Effector memory CD8-positive, alpha-beta T cell (primary cell): Measurements from ENCODE around the gene SLC2A4.

Experiments used
- ATAC-seq: fragments of 150-1000 bp; cut with Tn5 transposase; replicated peaks from 2 replicates; pipeline ENCODE4 v1.10.0; 2021; ENCODE audit warnings: mild to moderate bottlenecking, moderate library complexity
- DNase-seq, 3 experiments: peaks; one replicate each; pipeline ENCODE4 v3.0.0; 2021
- H3K27ac Mint-ChIP-seq, 2 donors: one replicate each; pipeline ENCODE4 v1.8.0; 2022; ENCODE audit warnings: mild to moderate bottlenecking in 2 of 2, mixed read lengths in 2 of 2, moderate library complexity in 2 of 2
- H3K27me3 Mint-ChIP-seq, 2 donors: one replicate each; pipeline ENCODE4 v1.8.0; 2022; ENCODE audit warnings: mixed read lengths in 2 of 2
- H3K36me3 Mint-ChIP-seq: one replicate; pipeline ENCODE4 v1.8.0; 2022; ENCODE audit warnings: mild to moderate bottlenecking, moderate library complexity, mixed read lengths; ENCODE audit not compliant: insufficient read depth
- H3K4me1 Mint-ChIP-seq, 2 donors: one replicate each; pipeline ENCODE4 v1.8.0; 2022; ENCODE audit warnings: low read depth in 2 of 2, mixed read lengths in 2 of 2
- H3K4me3 Mint-ChIP-seq, 2 donors: one replicate each; pipeline ENCODE4 v1.8.0; 2022; ENCODE audit warnings: mild to moderate bottlenecking in 2 of 2, mixed read lengths in 2 of 2, moderate library complexity in 2 of 2
- H3K9me3 Mint-ChIP-seq, 2 donors: one replicate each; pipeline ENCODE4 v1.8.0; 2022; ENCODE audit warnings: mixed read lengths in 2 of 2

The SLC2A4 gene

GRCh38 chr17:7263801-7264078, 17.8 kb upstream of the SLC2A4 start:
- Mint-ChIP-seq H3K27ac (peak overlapping the region in 1 of 2 donors; percentile 26), H3K4me1 (peaks cover 17 to 19% of the 10 kb centered on the region in 2 donors), H3K4me3 (peak overlapping the region; percentile 75 to 80), H3K9me3 (no peaks in the 10 kb centered on the region), H3K36me3 (peaks cover 16% of the 10 kb centered on the region), H3K27me3 (peaks cover 24 to 40% of the 10 kb centered on the region in 2 donors)
- DNase-seq (no peak), ATAC-seq (no peak)

DNA sequence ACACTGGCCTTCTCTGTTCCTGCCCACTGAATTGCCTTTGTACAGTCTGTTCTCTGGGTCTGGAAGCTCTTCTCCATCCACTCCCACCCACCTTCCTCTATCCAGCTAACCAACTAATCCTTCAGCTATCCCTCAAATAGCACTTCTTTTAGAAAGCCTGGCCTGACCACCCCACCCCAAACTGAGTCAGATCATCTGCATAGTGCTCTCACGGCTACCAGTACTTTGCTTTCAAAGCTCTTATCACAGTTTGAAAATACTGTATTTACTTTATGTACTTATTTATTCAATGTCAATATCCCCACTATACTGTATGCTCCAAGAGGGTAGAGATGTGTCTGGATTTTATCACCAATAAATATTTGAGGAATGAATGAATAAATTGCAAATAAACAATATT, 14.7 kb upstream of the SLC2A4 start:
- H3K27ac Mint-ChIP-seq: no peak overlapping the region
- H3K27me3 Mint-ChIP-seq: peaks cover 24 to 39% of the 10 kb centered on the region in 2 donors
- ATAC-seq (no peak), DNase-seq (no peak)
- no peaks in the 10 kb centered on the region for H3K9me3 Mint-ChIP-seq
- H3K4me3 Mint-ChIP-seq: no peak overlapping the region
- peaks cover 9% of the 10 kb centered on the region for H3K36me3 Mint-ChIP-seq
- peaks cover 15 to 16% of the 10 kb centered on the region in 2 donors for H3K4me1 Mint-ChIP-seq

DNA sequence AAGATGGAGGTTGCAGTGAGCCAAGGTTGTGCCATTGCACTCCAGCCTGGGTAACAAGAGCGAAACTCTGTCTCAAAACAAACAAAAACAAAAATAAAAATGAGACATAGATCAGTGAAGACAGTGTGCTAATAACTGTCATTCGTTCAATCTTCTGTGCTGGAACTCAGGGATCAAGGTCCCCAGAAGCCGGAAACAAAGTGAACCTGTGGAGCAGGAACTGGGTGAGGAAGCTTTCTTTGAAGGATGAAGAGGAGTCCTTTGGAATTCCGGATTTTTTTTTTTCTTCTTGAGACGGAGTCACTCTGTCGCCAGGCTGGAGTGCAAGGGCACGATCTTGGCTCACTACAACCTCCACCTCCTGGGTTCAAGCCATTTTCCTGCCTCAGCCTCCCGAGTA, 2.1 kb upstream of the SLC2A4 start:
- Mint-ChIP-seq H3K36me3 (peaks cover 3% of the 10 kb centered on the region), H3K27me3 (peaks cover 21 to 51% of the 10 kb centered on the region in 2 donors), H3K9me3 (no peaks in the 10 kb centered on the region), H3K27ac (no peak overlapping the region), H3K4me3 (no peak overlapping the region), H3K4me1 (peaks cover 16 to 22% of the 10 kb centered on the region in 2 donors)
- DNase-seq: no peak
- no peak for ATAC-seq

DNA sequence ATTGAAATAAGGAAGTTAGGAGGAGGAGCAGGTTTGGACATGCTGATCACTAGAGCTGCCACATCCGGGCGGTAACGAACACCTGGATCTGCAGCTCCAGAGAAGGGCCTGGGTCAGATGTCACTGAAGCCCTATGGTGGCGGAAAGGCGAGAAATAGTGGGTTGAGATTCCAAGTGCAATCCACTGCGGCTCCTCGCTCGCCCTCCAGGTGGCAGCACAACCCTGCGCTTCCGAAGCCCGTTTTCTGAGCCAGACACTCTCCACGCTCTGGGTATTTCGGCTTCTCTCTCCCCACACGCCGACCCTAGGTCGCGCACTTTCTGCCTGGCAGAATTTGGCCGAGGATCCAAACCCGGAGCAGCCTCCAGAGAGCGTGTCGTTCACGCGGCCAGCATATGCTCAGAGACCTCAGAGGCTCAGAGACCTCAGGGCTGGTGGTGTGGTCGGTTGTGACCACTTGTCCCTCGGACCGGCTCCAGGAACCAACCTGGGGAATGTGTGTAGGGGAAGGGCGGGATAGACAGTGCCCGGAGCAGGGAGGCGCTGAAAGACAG, 922 bp upstream of the SLC2A4 start:
- no peak overlapping the region for H3K27ac Mint-ChIP-seq
- H3K36me3 Mint-ChIP-seq: peaks cover 6% of the 10 kb centered on the region
- H3K9me3 Mint-ChIP-seq: no peaks in the 10 kb centered on the region
- peak; percentile 44 to 89 (median 60) for DNase-seq
- H3K4me3 Mint-ChIP-seq: peak overlapping the region; percentile 80
- ATAC-seq: peak; percentile 86
- H3K4me1 Mint-ChIP-seq: peaks cover 16 to 22% of the 10 kb centered on the region in 2 donors
- peaks cover 26 to 62% of the 10 kb centered on the region in 2 donors for H3K27me3 Mint-ChIP-seq

- no peak overlapping the region for H3K27ac Mint-ChIP-seq
- peaks cover 6% of the 10 kb centered on the region for H3K36me3 Mint-ChIP-seq
- no peak for ATAC-seq
- H3K27me3 Mint-ChIP-seq: peaks cover 39 to 78% of the 10 kb centered on the region in 2 donors
- H3K9me3 Mint-ChIP-seq: no peaks in the 10 kb centered on the region
- DNase-seq: no peak
- H3K4me3 Mint-ChIP-seq: peak overlapping the region; percentile 80
- peaks cover 16 to 22% of the 10 kb centered on the region in 2 donors for H3K4me1 Mint-ChIP-seq
These were observed 634 bp downstream of the SLC2A4 start for GRCh38 chr17:7281953-7282751.

GRCh38 chr17:7282752-7283321, 1.3 kb downstream of the SLC2A4 start:
- H3K4me3 Mint-ChIP-seq: peak overlapping the region; percentile 80
- H3K36me3 Mint-ChIP-seq: peaks cover 6% of the 10 kb centered on the region
- no peak overlapping the region for H3K27ac Mint-ChIP-seq
- peaks cover 16 to 22% of the 10 kb centered on the region in 2 donors for H3K4me1 Mint-ChIP-seq
- DNase-seq (no peak), ATAC-seq (no peak)
- peaks cover 45 to 85% of the 10 kb centered on the region in 2 donors for H3K27me3 Mint-ChIP-seq
- H3K9me3 Mint-ChIP-seq: no peaks in the 10 kb centered on the region

DNA sequence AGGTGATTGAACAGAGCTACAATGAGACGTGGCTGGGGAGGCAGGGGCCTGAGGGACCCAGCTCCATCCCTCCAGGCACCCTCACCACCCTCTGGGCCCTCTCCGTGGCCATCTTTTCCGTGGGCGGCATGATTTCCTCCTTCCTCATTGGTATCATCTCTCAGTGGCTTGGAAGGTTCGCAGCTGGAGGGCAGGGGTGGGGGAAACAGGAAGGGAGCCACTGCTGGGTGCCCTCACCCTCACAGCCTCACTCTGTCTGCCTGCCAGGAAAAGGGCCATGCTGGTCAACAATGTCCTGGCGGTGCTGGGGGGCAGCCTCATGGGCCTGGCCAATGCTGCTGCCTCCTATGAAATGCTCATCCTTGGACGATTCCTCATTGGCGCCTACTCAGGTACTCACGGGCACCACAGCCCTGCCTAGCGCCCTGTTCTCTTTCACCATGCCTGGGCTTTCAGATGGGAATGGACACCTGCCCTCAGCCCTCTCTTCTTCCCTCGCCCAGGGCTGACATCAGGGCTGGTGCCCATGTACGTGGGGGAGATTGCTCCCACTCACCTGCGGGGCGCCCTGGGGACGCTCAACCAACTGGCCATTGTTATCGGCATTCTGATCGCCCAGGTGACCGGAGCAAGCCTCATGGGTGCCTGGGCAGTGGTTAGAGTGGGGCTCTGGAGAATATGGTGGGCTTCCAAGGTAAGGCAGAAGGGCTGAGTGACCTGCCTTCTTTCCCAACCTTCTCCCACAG, 2.1 kb downstream of the SLC2A4 start:
- Mint-ChIP-seq H3K4me1 (peaks cover 16 to 22% of the 10 kb centered on the region in 2 donors), H3K9me3 (no peaks in the 10 kb centered on the region), H3K36me3 (peaks cover 6% of the 10 kb centered on the region), H3K27me3 (peaks cover 52 to 89% of the 10 kb centered on the region in 2 donors), H3K4me3 (peak overlapping the region in 1 of 2 donors; percentile 38), H3K27ac (no peak overlapping the region)
- ATAC-seq (no peak), DNase-seq (no peak)

GRCh38 chr17:7284911-7285310, 3.4 kb downstream of the SLC2A4 start:
- Mint-ChIP-seq H3K27ac (no peak overlapping the region), H3K36me3 (peaks cover 6% of the 10 kb centered on the region), H3K9me3 (no peaks in the 10 kb centered on the region), H3K4me1 (peaks cover 16 to 20% of the 10 kb centered on the region in 2 donors), H3K27me3 (peaks cover 52 to 84% of the 10 kb centered on the region in 2 donors), H3K4me3 (no peak overlapping the region)
- no peak for DNase-seq
- no peak for ATAC-seq

GRCh38 chr17:7285679-7286078, 4.2 kb downstream of the SLC2A4 start:
- Mint-ChIP-seq H3K36me3 (peaks cover 6% of the 10 kb centered on the region), H3K4me3 (no peak overlapping the region), H3K9me3 (no peaks in the 10 kb centered on the region), H3K27me3 (peaks cover 52 to 84% of the 10 kb centered on the region in 2 donors), H3K27ac (no peak overlapping the region), H3K4me1 (peaks cover 9 to 14% of the 10 kb centered on the region in 2 donors)
- DNase-seq (no peak), ATAC-seq (no peak)

- ATAC-seq (no peak), DNase-seq (no peak)
- H3K9me3 Mint-ChIP-seq: no peaks in the 10 kb centered on the region
- H3K4me1 Mint-ChIP-seq: peaks cover 3 to 6% of the 10 kb centered on the region in 2 donors
- peaks cover 44 to 47% of the 10 kb centered on the region in 2 donors for H3K27me3 Mint-ChIP-seq
- no peak overlapping the region for H3K27ac Mint-ChIP-seq
- H3K4me3 Mint-ChIP-seq: no peak overlapping the region
- peaks cover 8% of the 10 kb centered on the region for H3K36me3 Mint-ChIP-seq
These were observed 7.9 kb downstream of the SLC2A4 start for GRCh38 chr17:7289256-7290032.

DNA sequence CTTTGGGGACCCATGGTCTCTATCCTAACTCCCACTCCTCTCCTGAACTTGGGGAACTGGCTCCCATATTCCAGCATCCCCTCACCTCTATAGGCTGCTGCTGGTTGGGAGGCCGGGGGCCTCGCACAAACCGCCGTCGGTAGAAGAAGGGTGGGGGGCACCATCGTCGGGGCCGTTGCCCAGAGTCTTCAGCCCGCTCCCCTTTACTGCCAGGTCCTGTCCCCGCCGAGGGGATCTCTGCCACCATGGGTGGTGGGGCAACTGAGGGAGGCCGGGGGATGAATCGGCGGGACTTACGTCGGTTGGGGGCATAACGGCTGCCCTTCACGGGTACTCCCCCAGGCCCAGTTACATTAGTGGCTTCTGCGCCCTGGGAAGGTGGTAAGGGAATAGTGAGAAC, 8.6 kb downstream of the SLC2A4 start:
- Mint-ChIP-seq H3K9me3 (no peaks in the 10 kb centered on the region), H3K27ac (no peak overlapping the region), H3K4me1 (peaks cover 6 to 10% of the 10 kb centered on the region in 2 donors), H3K36me3 (peaks cover 5% of the 10 kb centered on the region), H3K27me3 (peaks cover 39 to 42% of the 10 kb centered on the region in 2 donors), H3K4me3 (no peak overlapping the region)
- ATAC-seq (no peak), DNase-seq (no peak)

- Mint-ChIP-seq H3K27me3 (peaks cover 34 to 44% of the 10 kb centered on the region in 2 donors), H3K9me3 (no peaks in the 10 kb centered on the region), H3K4me1 (peaks cover 11 to 12% of the 10 kb centered on the region in 2 donors), H3K36me3 (peaks cover 5% of the 10 kb centered on the region), H3K27ac (no peak overlapping the region), H3K4me3 (no peak overlapping the region)
- ATAC-seq: no peak
- DNase-seq: no peak
These were observed 9.2 kb downstream of the SLC2A4 start for GRCh38 chr17:7290685-7291084.

GRCh38 chr17:7292194-7292593, 10.7 kb downstream of the SLC2A4 start:
- DNase-seq (no peak), ATAC-seq (no peak)
- Mint-ChIP-seq H3K4me1 (peaks cover 15 to 19% of the 10 kb centered on the region in 2 donors), H3K27me3 (peaks cover 27 to 37% of the 10 kb centered on the region in 2 donors), H3K27ac (no peak overlapping the region), H3K9me3 (no peaks in the 10 kb centered on the region), H3K4me3 (no peak overlapping the region), H3K36me3 (peaks cover 5% of the 10 kb centered on the region)
